ENCODE data around the gene BNC2. TPM values are rescaled to one million over a fixed set of nuclear protein-coding genes. Genes with fewer than 3 reads are reported as not detected.

BNC2 gene
- polyA plus RNA-seq, 1 donor: 8.9 TPM

GRCh38 chr9:16516891-16517290 is 353.6 kb downstream of the BNC2 start:
- no peak overlapping the region for H3K4me3 ChIP-seq (ENCODE audit: low read length)
- no CpG with 5 or more reads among the region's 2 CpGs for WGBS (ENCODE audit: insufficient coverage, low lambda C conversion rate)
- H3K4me1 ChIP-seq (ENCODE audit: control insufficient read depth, insufficient read depth, low read length): no peaks in the 10 kb centered on the region
- no peak overlapping the region for H3K27ac ChIP-seq (ENCODE audit: low read length)
- no peaks in the 10 kb centered on the region for H3K27me3 ChIP-seq (ENCODE audit: control insufficient read depth, insufficient read depth, low read length)
- no peaks in the 10 kb centered on the region for H3K9me3 ChIP-seq (ENCODE audit: control insufficient read depth, low read depth, low read length)
- no peak for DNase-seq
- H3K36me3 ChIP-seq (ENCODE audit: control insufficient read depth, insufficient read depth, low read length): no peaks in the 10 kb centered on the region

GRCh38 chr9:16515879-16516301 is 354.6 kb downstream of the BNC2 start:
- Histone ChIP-seq H3K4me1 (ENCODE audit: control insufficient read depth, insufficient read depth, low read length) (no peaks in the 10 kb centered on the region), H3K27me3 (ENCODE audit: control insufficient read depth, insufficient read depth, low read length) (no peaks in the 10 kb centered on the region), H3K4me3 (ENCODE audit: low read length) (no peak overlapping the region), H3K9me3 (ENCODE audit: control insufficient read depth, low read depth, low read length) (no peaks in the 10 kb centered on the region), H3K27ac (ENCODE audit: low read length) (peak overlapping the region; percentile 2), H3K36me3 (ENCODE audit: control insufficient read depth, insufficient read depth, low read length) (no peaks in the 10 kb centered on the region)
- DNase-seq: no peak
- no CpG with 5 or more reads among the region's 4 CpGs for WGBS (ENCODE audit: insufficient coverage, low lambda C conversion rate)

DNA sequence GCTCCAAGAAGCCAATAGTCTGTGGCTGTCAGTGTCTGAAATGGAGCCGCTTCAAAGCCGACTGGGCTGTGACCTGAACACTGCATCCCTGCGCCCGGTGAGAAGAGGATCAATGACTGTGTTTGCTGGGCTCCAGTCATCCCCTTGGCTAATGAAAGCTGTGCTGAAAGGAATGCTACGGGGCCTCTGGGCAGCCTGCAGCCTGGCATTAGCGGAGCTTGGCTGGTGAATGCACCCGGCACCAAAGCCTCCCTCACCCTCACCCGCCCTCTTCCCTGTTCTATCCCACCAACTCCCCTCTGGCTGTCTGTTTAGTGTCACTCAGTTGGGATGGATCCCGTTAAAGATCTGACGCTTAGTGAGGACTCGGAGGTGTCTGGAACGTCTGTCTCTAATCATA is 355.3 kb downstream of the BNC2 start:
- no CpG with 5 or more reads among the region's 12 CpGs for WGBS (ENCODE audit: insufficient coverage, low lambda C conversion rate)
- Histone ChIP-seq H3K9me3 (ENCODE audit: control insufficient read depth, low read depth, low read length) (no peaks in the 10 kb centered on the region), H3K36me3 (ENCODE audit: control insufficient read depth, insufficient read depth, low read length) (no peaks in the 10 kb centered on the region), H3K27ac (ENCODE audit: low read length) (no peak overlapping the region), H3K4me1 (ENCODE audit: control insufficient read depth, insufficient read depth, low read length) (no peaks in the 10 kb centered on the region), H3K27me3 (ENCODE audit: control insufficient read depth, insufficient read depth, low read length) (no peaks in the 10 kb centered on the region), H3K4me3 (ENCODE audit: low read length) (no peak overlapping the region)
- DNase-seq: no peak

GRCh38 chr9:16514131-16514530 is 356.3 kb downstream of the BNC2 start:
- no CpG with 5 or more reads among the region's 1 CpG for WGBS (ENCODE audit: insufficient coverage, low lambda C conversion rate)
- Histone ChIP-seq H3K27ac (ENCODE audit: low read length) (no peak overlapping the region), H3K36me3 (ENCODE audit: control insufficient read depth, insufficient read depth, low read length) (no peaks in the 10 kb centered on the region), H3K4me3 (ENCODE audit: low read length) (no peak overlapping the region), H3K4me1 (ENCODE audit: control insufficient read depth, insufficient read depth, low read length) (no peaks in the 10 kb centered on the region), H3K9me3 (ENCODE audit: control insufficient read depth, low read depth, low read length) (no peaks in the 10 kb centered on the region), H3K27me3 (ENCODE audit: control insufficient read depth, insufficient read depth, low read length) (no peaks in the 10 kb centered on the region)
- DNase-seq: no peak

DNA sequence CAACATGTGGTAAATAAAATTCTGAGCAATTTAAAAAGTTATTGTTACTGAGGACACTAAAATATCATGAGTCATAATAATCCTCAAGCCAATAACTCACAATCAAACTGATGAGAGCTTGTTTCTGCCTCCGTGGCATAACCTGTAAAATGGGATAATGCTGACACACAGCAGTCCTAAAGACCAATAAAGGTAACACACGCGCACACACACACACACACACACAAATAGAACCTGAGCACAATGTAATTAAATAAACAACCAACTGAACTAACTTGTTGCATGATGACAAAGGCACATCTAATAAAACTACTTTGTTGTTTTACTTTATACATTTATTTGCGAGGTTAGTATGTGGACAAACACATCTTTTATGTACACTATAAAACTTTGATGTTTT is 358.2 kb downstream of the BNC2 start:
- no peak overlapping the region for H3K4me3 ChIP-seq (ENCODE audit: low read length)
- H3K9me3 ChIP-seq (ENCODE audit: control insufficient read depth, low read depth, low read length): no peaks in the 10 kb centered on the region
- no peaks in the 10 kb centered on the region for H3K36me3 ChIP-seq (ENCODE audit: control insufficient read depth, insufficient read depth, low read length)
- 80% methylated on average over 1 of the region's 4 CpGs for WGBS (ENCODE audit: insufficient coverage, low lambda C conversion rate)
- no peaks in the 10 kb centered on the region for H3K27me3 ChIP-seq (ENCODE audit: control insufficient read depth, insufficient read depth, low read length)
- no peak for DNase-seq
- H3K4me1 ChIP-seq (ENCODE audit: control insufficient read depth, insufficient read depth, low read length): no peaks in the 10 kb centered on the region
- no peak overlapping the region for H3K27ac ChIP-seq (ENCODE audit: low read length)

GRCh38 chr9:16510482-16510881 is 360.0 kb downstream of the BNC2 start:
- Histone ChIP-seq H3K27me3 (ENCODE audit: control insufficient read depth, insufficient read depth, low read length) (no peaks in the 10 kb centered on the region), H3K9me3 (ENCODE audit: control insufficient read depth, low read depth, low read length) (no peaks in the 10 kb centered on the region)

DNA sequence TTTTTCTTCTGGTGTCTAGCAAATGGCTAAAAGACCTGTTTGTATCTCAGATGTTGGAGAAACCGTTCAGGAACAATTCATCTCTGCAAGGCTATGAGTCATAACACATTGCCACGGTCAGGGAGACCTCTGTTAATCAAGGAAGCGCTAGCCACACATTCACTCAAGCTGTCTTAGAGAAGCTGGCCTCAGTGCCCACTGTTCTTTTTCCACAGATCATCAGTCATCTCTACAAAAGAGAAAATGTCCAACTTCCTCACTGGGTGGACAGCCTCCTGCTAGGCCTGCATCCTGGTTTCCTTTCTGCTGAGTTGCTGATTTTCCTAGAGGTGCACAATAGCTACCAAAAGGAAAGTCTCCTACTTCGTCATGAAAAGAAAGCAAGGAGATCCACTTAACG is 360.5 kb downstream of the BNC2 start:
- Histone ChIP-seq H3K9me3 (ENCODE audit: control insufficient read depth, low read depth, low read length) (no peaks in the 10 kb centered on the region), H3K27me3 (ENCODE audit: control insufficient read depth, insufficient read depth, low read length) (no peaks in the 10 kb centered on the region), H3K27ac (ENCODE audit: low read length) (no peak overlapping the region), H3K4me3 (ENCODE audit: low read length) (no peak overlapping the region), H3K4me1 (ENCODE audit: control insufficient read depth, insufficient read depth, low read length) (no peaks in the 10 kb centered on the region), H3K36me3 (ENCODE audit: control insufficient read depth, insufficient read depth, low read length) (no peaks in the 10 kb centered on the region)
- no peak for DNase-seq
- WGBS (ENCODE audit: insufficient coverage, low lambda C conversion rate): no CpG with 5 or more reads among the region's 5 CpGs

More at GRCh38 chr9:16510482-16510881, 360.0 kb downstream of the BNC2 start:
- 67% methylated on average over 1 of the region's 2 CpGs for WGBS (ENCODE audit: insufficient coverage, low lambda C conversion rate)
- no peak for DNase-seq
- H3K4me3 ChIP-seq (ENCODE audit: low read length): no peak overlapping the region
- no peaks in the 10 kb centered on the region for H3K36me3 ChIP-seq (ENCODE audit: control insufficient read depth, insufficient read depth, low read length)
- no peaks in the 10 kb centered on the region for H3K4me1 ChIP-seq (ENCODE audit: control insufficient read depth, insufficient read depth, low read length)
- no peak overlapping the region for H3K27ac ChIP-seq (ENCODE audit: low read length)

DNA sequence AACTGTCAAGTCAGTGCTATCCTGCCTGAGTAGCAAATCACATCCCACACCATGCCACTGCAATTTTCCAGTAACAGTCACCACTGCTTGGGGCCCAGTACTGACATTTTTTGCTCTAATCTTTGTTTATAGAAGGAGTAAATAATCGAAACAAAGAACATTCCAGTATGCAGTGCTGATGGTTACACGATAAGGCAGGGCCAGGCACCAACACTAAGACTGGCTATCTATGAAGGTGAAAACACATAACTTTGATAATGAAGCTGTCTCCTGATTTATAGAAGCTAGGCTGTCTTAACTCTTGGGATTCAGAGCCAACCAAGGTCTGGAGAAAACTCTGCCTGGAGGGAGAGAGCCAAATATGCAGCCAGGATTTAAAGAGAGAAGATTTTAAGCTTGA is 365.3 kb downstream of the BNC2 start:
- Histone ChIP-seq H3K9me3 (ENCODE audit: control insufficient read depth, low read depth, low read length) (no peaks in the 10 kb centered on the region), H3K36me3 (ENCODE audit: control insufficient read depth, insufficient read depth, low read length) (no peaks in the 10 kb centered on the region), H3K4me1 (ENCODE audit: control insufficient read depth, insufficient read depth, low read length) (no peaks in the 10 kb centered on the region), H3K27me3 (ENCODE audit: control insufficient read depth, insufficient read depth, low read length) (no peaks in the 10 kb centered on the region), H3K27ac (ENCODE audit: low read length) (no peak overlapping the region), H3K4me3 (ENCODE audit: low read length) (no peak overlapping the region)
- WGBS (ENCODE audit: insufficient coverage, low lambda C conversion rate): no CpG with 5 or more reads among the region's 2 CpGs
- no peak for DNase-seq

DNA sequence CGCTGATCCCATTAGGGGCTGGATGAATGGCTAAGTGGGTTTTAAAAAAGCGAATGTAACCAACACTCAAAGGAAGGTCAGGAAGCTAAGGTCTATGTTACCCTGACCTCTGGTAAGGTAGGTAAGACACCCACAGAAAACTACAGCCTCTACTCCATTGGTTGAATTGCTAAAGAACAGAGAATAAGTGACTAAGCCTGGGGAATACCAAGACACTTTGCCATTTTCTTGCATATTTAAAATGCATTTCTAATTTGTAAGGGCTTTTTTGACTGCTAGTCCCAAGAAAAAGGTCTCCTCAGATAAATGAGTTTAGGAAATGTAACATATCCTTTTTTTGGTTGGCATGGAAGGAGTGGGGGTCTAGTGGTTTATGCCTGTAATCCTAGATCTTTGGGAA is 368.7 kb downstream of the BNC2 start:
- no peak overlapping the region for H3K27ac ChIP-seq (ENCODE audit: low read length)
- no peak for DNase-seq
- H3K9me3 ChIP-seq (ENCODE audit: control insufficient read depth, low read depth, low read length): no peaks in the 10 kb centered on the region
- H3K36me3 ChIP-seq (ENCODE audit: control insufficient read depth, insufficient read depth, low read length): no peaks in the 10 kb centered on the region
- no peaks in the 10 kb centered on the region for H3K4me1 ChIP-seq (ENCODE audit: control insufficient read depth, insufficient read depth, low read length)
- H3K27me3 ChIP-seq (ENCODE audit: control insufficient read depth, insufficient read depth, low read length): no peaks in the 10 kb centered on the region
- H3K4me3 ChIP-seq (ENCODE audit: low read length): no peak overlapping the region
- WGBS (ENCODE audit: insufficient coverage, low lambda C conversion rate): no CpG with 5 or more reads among the region's 2 CpGs

DNA sequence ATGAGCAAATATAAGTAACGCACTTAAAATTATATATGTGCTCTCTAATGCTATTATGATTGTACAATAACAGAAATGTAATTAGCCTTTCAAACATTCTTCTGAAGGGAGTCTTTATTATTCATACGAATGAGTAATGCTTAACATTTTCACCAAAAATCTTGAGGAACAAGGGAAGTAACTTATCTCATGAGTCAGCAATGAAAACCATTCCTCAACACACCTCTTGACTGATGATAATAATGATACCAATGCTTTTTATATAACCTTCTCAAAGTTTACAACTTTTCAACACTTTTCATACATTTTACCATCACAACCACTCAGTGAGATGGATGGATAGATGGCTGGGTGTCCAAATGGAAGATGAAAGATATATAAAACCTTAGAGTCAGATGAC is 369.3 kb downstream of the BNC2 start:
- Histone ChIP-seq H3K4me1 (ENCODE audit: control insufficient read depth, insufficient read depth, low read length) (no peaks in the 10 kb centered on the region), H3K36me3 (ENCODE audit: control insufficient read depth, insufficient read depth, low read length) (no peaks in the 10 kb centered on the region), H3K27me3 (ENCODE audit: control insufficient read depth, insufficient read depth, low read length) (no peaks in the 10 kb centered on the region), H3K27ac (ENCODE audit: low read length) (no peak overlapping the region), H3K9me3 (ENCODE audit: control insufficient read depth, low read depth, low read length) (no peaks in the 10 kb centered on the region), H3K4me3 (ENCODE audit: low read length) (no peak overlapping the region)
- WGBS (ENCODE audit: insufficient coverage, low lambda C conversion rate): 86% methylated on average over 1 of the region's 2 CpGs
- DNase-seq: no peak

DNA sequence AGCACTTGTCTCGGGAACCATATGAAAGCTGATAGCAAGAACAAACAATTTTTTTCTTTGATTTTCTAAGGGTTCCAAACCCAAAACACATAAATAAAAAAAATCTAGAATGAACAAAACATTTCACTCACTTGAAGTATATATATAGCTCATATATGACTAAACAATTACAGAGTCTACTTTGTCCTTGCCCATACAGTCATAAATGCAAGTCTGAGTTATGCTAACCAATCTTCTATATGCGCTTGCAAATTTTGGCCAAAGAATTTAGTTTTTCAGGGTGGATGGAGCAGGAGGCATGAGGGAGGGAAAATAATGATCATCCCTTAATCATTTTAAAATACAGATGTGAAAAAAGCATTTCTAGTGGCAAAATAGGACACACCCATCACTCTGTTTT is 370.1 kb downstream of the BNC2 start:
- Histone ChIP-seq H3K27ac (ENCODE audit: low read length) (no peak overlapping the region), H3K36me3 (ENCODE audit: control insufficient read depth, insufficient read depth, low read length) (no peaks in the 10 kb centered on the region), H3K4me1 (ENCODE audit: control insufficient read depth, insufficient read depth, low read length) (no peaks in the 10 kb centered on the region), H3K4me3 (ENCODE audit: low read length) (no peak overlapping the region), H3K9me3 (ENCODE audit: control insufficient read depth, low read depth, low read length) (no peaks in the 10 kb centered on the region), H3K27me3 (ENCODE audit: control insufficient read depth, insufficient read depth, low read length) (no peaks in the 10 kb centered on the region)
- no peak for DNase-seq
- WGBS (ENCODE audit: insufficient coverage, low lambda C conversion rate): 71% methylated on average over 2 of the region's 2 CpGs
